Measurements from ENCODE around the gene CEP43. TPM values are rescaled to one million over a fixed set of nuclear protein-coding genes. Genes with fewer than 3 reads are reported as not detected.
A peak's percentile ranks its signal among the peaks of the same experiment; 100 is the strongest.

The CEP43 gene
- total RNA-seq, 2 donors from 2014 or later = 20.0 to 35.1 TPM

- Mint-ChIP-seq H3K27ac (peak within 1 kb of the TSS; percentile 92 to 94), H3K36me3 (no peaks in the 10 kb centered on the region), H3K27me3 (no peaks in the 10 kb centered on the region), H3K4me1 (ENCODE audit: low read depth in 2 of 2) (peaks cover 36 to 52% of the 10 kb centered on the region in 2 donors), H3K9me3 (no peaks in the 10 kb centered on the region), H3K4me3 (peak within 1 kb of the TSS; percentile 88)
- DNase-seq (ENCODE audit: low spot score) (peak; percentile 98), ATAC-seq (peak; percentile 97 to 98)
Measured at GRCh38 chr6:166956444-166957086, 42.6 kb upstream of the CEP43 start, which contains the start of gene RNASET2. Gene RNASET2, minus strand, starts transcription at chr6:166956550. Its CDS starts 368 bp downstream, at chr6:166956182.

- Mint-ChIP-seq H3K27me3 (no peaks in the 10 kb centered on the region), H3K36me3 (no peaks in the 10 kb centered on the region), H3K9me3 (no peaks in the 10 kb centered on the region), H3K4me3 (peak overlapping the region; percentile 88), H3K27ac (peak overlapping the region; percentile 92 to 94), H3K4me1 (ENCODE audit: low read depth in 2 of 2) (peaks cover 36 to 52% of the 10 kb centered on the region in 2 donors)
- DNase-seq (ENCODE audit: low spot score) (peak; percentile 73), ATAC-seq (peak; percentile 38)
Measured at GRCh38 chr6:166957087-166957804, 42.0 kb upstream of the CEP43 start.

GRCh38 chr6:166957805-166958076 is 41.5 kb upstream of the CEP43 start:
- no peak for DNase-seq (ENCODE audit: low spot score)
- Mint-ChIP-seq H3K36me3 (no peaks in the 10 kb centered on the region), H3K27ac (peak overlapping the region; percentile 92 to 94)

DNA sequence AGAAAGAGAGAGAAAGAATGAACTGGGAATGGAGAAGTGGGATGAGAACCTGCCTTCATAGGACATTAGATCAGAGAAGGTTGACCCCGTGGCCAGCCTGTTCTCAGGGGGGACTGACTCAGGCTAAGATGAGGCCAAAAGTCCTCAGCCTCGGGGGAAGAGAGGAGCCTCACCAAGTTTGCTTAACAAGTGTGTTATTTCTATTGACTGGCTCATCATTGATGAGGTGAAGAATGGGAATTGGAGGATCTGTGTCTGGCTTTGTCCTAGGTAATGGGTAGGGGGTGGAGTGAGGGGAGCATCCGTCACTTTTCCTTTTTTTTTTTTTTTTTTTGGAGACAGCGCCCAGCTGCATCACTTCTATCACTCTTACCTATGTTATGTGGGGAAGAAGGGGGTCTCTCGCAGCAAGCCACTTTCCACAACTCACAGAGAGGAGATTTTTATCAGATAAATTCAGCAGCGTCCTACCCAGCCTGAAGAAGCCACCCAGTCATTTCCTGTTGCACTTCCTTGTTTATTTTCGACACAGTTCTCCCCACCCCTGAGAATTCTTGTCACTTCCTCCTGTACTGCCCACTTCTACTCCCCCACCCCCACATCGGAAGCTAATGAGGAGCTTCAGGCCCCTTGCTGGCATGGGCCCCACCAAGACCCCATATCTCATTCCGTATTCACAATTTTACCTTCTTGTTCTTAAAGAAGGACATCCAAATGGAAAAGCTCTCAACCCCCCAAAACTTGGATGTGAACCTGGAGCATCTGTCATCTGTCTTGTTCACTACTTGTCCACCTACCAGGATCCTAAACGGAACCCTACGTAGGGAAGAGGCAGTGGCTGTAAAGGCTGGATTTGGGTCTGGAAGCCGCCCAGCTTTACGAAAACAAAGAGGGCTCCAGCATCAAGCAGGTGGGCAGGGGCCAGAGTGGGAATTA is 40.0 kb upstream of the CEP43 start:
- H3K27ac Mint-ChIP-seq = peak overlapping the region; percentile 92 to 94
- H3K4me3 Mint-ChIP-seq = peak overlapping the region; percentile 88
- H3K9me3 Mint-ChIP-seq = peaks cover 3% of the 10 kb centered on the region
- no peaks in the 10 kb centered on the region for H3K27me3 Mint-ChIP-seq
- ATAC-seq (no peak), DNase-seq (ENCODE audit: low spot score) (peak; percentile 76)
- H3K36me3 Mint-ChIP-seq = no peaks in the 10 kb centered on the region
- peaks cover 39 to 40% of the 10 kb centered on the region in 2 donors for H3K4me1 Mint-ChIP-seq (ENCODE audit: low read depth in 2 of 2)

More at GRCh38 chr6:166957805-166958076, 41.5 kb upstream of the CEP43 start:
- H3K4me1 Mint-ChIP-seq (ENCODE audit: low read depth in 2 of 2) = peaks cover 39 to 52% of the 10 kb centered on the region in 2 donors
- H3K9me3 Mint-ChIP-seq = peaks cover 3% of the 10 kb centered on the region
- ATAC-seq = no peak
- peak overlapping the region; percentile 88 for H3K4me3 Mint-ChIP-seq
- no peaks in the 10 kb centered on the region for H3K27me3 Mint-ChIP-seq

- Mint-ChIP-seq H3K9me3 (peaks cover 3% of the 10 kb centered on the region), H3K36me3 (no peaks in the 10 kb centered on the region), H3K4me1 (ENCODE audit: low read depth in 2 of 2) (peaks cover 35 to 37% of the 10 kb centered on the region in 2 donors), H3K4me3 (peak overlapping the region; percentile 88), H3K27ac (peak overlapping the region; percentile 92 to 94), H3K27me3 (no peaks in the 10 kb centered on the region)
- DNase-seq (ENCODE audit: low spot score) = no peak
- no peak for ATAC-seq
Measured at GRCh38 chr6:166959911-166960608, 39.1 kb upstream of the CEP43 start.

- Mint-ChIP-seq H3K36me3 (no peaks in the 10 kb centered on the region), H3K27ac (peak overlapping the region; percentile 92 to 94), H3K27me3 (no peaks in the 10 kb centered on the region), H3K4me3 (no peak overlapping the region), H3K9me3 (peaks cover 3% of the 10 kb centered on the region), H3K4me1 (ENCODE audit: low read depth in 2 of 2) (peaks cover 30 to 32% of the 10 kb centered on the region in 2 donors)
- ATAC-seq (no peak), DNase-seq (ENCODE audit: low spot score) (no peak)
Measured at GRCh38 chr6:166960609-166960978, 38.6 kb upstream of the CEP43 start.

GRCh38 chr6:166966268-166966667 is 32.9 kb upstream of the CEP43 start:
- H3K27ac Mint-ChIP-seq = no peak overlapping the region
- no peak overlapping the region for H3K4me3 Mint-ChIP-seq
- no peaks in the 10 kb centered on the region for H3K27me3 Mint-ChIP-seq
- ATAC-seq (no peak), DNase-seq (ENCODE audit: low spot score) (no peak)
- H3K9me3 Mint-ChIP-seq = peaks cover 7% of the 10 kb centered on the region
- H3K36me3 Mint-ChIP-seq = peaks cover 17% of the 10 kb centered on the region
- H3K4me1 Mint-ChIP-seq (ENCODE audit: low read depth in 2 of 2) = peaks cover 9 to 13% of the 10 kb centered on the region in 2 donors

GRCh38 chr6:166969390-166970002 is 29.7 kb upstream of the CEP43 start:
- Mint-ChIP-seq H3K27me3 (no peaks in the 10 kb centered on the region), H3K4me1 (ENCODE audit: low read depth in 2 of 2) (peaks cover 6 to 13% of the 10 kb centered on the region in 2 donors), H3K36me3 (peaks cover 17% of the 10 kb centered on the region), H3K9me3 (peaks cover 4% of the 10 kb centered on the region), H3K4me3 (peak overlapping the region; percentile 35), H3K27ac (peak overlapping the region in 1 of 2 donors; percentile 43)
- ATAC-seq (no peak), DNase-seq (ENCODE audit: low spot score) (no peak)

GRCh38 chr6:166970091-166970490 is 29.1 kb upstream of the CEP43 start:
- no peaks in the 10 kb centered on the region for H3K27me3 Mint-ChIP-seq
- H3K4me1 Mint-ChIP-seq (ENCODE audit: low read depth in 2 of 2) = peaks cover 6 to 13% of the 10 kb centered on the region in 2 donors
- H3K9me3 Mint-ChIP-seq = peaks cover 4% of the 10 kb centered on the region
- ATAC-seq (no peak), DNase-seq (ENCODE audit: low spot score) (no peak)
- peaks cover 17% of the 10 kb centered on the region for H3K36me3 Mint-ChIP-seq
- peak overlapping the region in 1 of 2 donors; percentile 43 for H3K27ac Mint-ChIP-seq
- no peak overlapping the region for H3K4me3 Mint-ChIP-seq

DNA sequence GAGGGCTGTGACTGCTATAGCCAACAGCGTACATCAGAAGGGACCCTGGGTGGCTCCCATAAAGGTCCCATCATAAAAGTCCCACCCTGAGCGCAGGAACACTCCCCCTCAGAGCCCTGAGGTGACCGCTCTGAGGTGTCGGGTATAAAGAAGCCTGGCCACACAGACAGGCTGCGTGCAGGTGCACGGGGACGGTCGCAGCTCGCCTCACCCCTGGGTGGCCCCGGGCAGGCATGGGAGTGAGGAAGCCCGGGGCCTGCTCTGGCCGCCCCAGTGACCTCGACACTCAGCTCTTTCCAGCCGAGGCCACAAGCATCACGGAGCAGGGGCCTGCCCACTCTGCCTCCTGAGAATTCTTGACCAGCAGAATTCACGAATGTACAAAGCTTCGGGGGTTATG is 28.4 kb upstream of the CEP43 start:
- no peak overlapping the region for H3K4me3 Mint-ChIP-seq
- no peak overlapping the region for H3K27ac Mint-ChIP-seq
- no peaks in the 10 kb centered on the region for H3K27me3 Mint-ChIP-seq
- peaks cover 4% of the 10 kb centered on the region for H3K9me3 Mint-ChIP-seq
- peaks cover 17% of the 10 kb centered on the region for H3K36me3 Mint-ChIP-seq
- peak in 1 of 2 donors; percentile 15 for ATAC-seq
- DNase-seq (ENCODE audit: low spot score) = no peak
- H3K4me1 Mint-ChIP-seq (ENCODE audit: low read depth in 2 of 2) = peaks cover 6 to 13% of the 10 kb centered on the region in 2 donors

DNA sequence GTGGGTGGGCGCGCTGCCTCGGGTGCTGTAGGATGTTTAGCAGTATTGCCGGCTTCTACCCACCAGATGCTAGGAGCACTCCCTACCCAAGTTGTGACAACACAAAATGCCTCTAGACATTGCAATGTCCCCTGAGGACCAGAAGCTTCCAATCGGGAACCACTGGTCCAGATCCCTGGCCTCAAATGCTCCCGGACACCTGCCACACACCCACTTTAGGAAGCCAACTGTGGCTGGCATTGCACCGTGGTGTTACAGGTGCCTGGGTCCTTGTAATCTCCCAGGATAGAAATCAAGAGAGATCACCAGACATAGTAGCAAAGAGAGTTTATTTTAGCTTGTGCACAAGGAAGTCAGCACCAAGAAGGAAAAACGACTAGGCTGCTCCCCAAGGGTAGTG is 27.9 kb upstream of the CEP43 start:
- H3K27me3 Mint-ChIP-seq = no peaks in the 10 kb centered on the region
- peaks cover 4% of the 10 kb centered on the region for H3K9me3 Mint-ChIP-seq
- H3K4me1 Mint-ChIP-seq (ENCODE audit: low read depth in 2 of 2) = peaks cover 6 to 13% of the 10 kb centered on the region in 2 donors
- H3K27ac Mint-ChIP-seq = no peak overlapping the region
- no peak overlapping the region for H3K4me3 Mint-ChIP-seq
- ATAC-seq (no peak), DNase-seq (ENCODE audit: low spot score) (no peak)
- H3K36me3 Mint-ChIP-seq = peaks cover 17% of the 10 kb centered on the region

GRCh38 chr6:166972101-166972500 is 27.1 kb upstream of the CEP43 start:
- ATAC-seq (no peak), DNase-seq (ENCODE audit: low spot score) (no peak)
- H3K4me1 Mint-ChIP-seq (ENCODE audit: low read depth in 2 of 2) = peaks cover 6 to 13% of the 10 kb centered on the region in 2 donors
- H3K27me3 Mint-ChIP-seq = no peaks in the 10 kb centered on the region
- H3K27ac Mint-ChIP-seq = no peak overlapping the region
- peaks cover 4% of the 10 kb centered on the region for H3K9me3 Mint-ChIP-seq
- peaks cover 13% of the 10 kb centered on the region for H3K36me3 Mint-ChIP-seq
- H3K4me3 Mint-ChIP-seq = no peak overlapping the region

- ATAC-seq (no peak), DNase-seq (ENCODE audit: low spot score) (no peak)
- H3K27me3 Mint-ChIP-seq = no peaks in the 10 kb centered on the region
- no peaks in the 10 kb centered on the region for H3K4me1 Mint-ChIP-seq (ENCODE audit: low read depth in 2 of 2)
- H3K27ac Mint-ChIP-seq = no peak overlapping the region
- H3K9me3 Mint-ChIP-seq = no peaks in the 10 kb centered on the region
- no peaks in the 10 kb centered on the region for H3K36me3 Mint-ChIP-seq
- H3K4me3 Mint-ChIP-seq = no peak overlapping the region
Measured at GRCh38 chr6:166976636-166977035, 22.6 kb upstream of the CEP43 start.
